Stimulated activated CD4-positive, alpha-beta T cell treated with anti-CD3 and anti-CD28 coated beads, Interleukin-15, amount 100 ng/mL, for 24 hours (primary cell): Measurements from ENCODE around the gene APLP2.
"Not testable (repeated sequence)": the region's sequence is repeated elsewhere in the genome, so short reads cannot be mapped to it uniquely, and the experiment has no call there.

ENCODE experiments used
- DNase-seq: peaks from one replicate; pipeline ENCODE4 v3.0.0-alpha.2; 2020

The APLP2 gene

DNA sequence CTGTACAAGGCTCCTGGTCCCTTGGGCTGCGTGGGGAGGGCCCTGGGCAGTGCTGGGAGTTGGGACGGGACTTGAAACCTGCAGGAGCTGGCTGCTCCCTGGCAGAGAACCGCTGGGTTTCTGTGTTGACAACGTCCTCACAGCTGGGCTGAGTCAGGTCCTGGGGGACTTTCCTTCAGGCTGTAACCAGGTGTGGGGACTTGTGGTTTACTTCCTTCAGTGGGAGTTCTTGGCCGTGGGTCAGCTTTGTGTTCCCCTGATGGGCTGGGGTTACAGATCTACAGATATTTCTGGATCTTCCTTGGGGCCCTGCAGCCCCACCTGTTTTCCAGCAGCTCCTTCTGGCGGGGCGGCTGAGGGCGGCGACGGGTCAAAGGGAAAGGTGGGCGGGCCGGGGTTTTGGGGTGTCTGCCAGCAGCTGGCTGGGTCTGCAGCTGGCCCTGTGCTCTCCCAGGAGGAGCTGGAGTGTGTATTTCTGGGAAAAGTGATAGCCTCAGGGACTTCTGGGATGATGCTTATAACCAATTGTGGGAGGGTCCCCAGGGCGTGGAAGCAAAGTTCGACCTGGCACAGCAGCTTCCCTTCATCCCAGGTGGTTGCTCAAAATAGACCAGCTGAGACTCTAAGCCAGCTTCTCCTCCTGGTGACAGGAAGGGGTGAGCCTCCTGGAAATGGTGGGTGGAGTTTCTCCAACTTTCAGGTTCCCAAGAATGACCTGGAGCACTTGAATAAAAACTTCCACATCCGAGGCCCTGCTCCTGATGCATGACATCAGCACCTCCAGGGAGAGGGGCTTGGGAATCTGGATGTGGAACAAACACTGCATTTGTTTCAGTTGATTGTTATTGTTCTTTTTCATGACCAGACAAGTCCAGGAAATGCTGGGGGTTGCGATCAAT lies 109.0 kb downstream of the APLP2 start:
- DNase-seq: no peak

DNA sequence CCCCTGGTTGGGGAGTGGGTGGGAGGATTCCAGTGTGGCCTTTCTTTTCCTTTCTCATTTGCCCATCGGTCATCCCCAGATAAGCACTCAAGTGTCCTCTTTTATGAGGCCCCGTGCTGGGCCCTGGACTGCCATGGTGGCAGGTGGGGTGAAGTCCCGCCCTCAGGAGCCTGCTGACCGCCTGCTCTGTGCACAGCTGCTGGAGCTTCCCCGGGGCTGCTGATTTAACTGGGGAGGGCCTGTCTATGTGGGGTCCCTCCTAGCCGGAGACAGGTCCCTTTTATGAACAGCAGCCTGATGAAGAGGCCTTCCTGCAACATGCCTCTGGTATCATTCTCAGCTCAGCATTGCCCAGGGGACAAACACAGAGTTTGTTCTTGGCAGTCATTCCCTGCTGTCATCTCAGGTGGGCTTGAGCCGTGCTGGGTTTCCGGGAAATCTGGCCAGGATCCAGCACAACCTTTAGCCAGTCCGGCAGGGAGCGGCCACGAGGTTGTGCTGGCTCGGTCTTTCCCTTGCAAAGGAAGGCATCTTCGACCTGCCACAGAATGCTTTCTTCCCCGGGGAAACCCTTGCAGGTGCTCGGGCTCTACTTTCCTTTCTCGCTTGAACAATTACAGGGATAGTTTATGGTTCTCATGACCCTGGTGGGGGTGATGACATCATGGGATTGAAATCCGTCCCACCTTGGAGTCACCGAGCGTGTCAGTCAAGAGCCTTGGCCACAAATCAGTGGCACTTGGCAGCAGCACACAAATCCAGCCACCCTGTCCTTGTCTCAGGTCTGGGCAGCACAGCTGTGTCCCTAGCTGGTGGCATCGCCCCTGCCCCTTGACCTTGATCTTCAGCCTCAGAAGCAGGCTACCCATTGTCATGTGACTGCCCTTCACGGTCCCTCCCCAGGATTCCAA lies 110.0 kb downstream of the APLP2 start:
- DNase-seq: no peak

GRCh38 chr11:130180491-130180890 lies 110.8 kb downstream of the APLP2 start:
- DNase-seq: no peak

DNA sequence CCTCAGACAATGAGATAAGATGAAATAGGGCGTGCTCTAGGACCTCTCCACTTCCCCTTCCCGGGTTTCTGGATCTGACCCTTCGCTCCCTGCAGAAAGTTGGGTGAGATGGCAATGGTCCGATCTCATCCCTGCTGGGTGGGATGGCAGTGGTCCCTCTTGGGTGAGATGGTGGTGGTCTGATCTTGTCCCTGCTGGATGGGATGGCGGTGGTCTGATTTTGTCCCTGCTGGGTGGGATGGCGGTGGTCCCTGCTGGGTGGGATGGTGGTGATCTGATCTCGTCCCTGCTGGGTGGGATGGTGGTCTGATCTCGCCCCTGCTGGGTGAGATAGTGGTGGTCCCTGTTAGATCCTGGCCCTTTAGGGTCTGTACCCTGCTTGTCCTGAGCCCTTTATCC lies 111.2 kb downstream of the APLP2 start:
- no peak for DNase-seq

GRCh38 chr11:130181295-130182272 lies 111.9 kb downstream of the APLP2 start:
- DNase-seq: no peak

GRCh38 chr11:130183878-130184610 lies 114.3 kb downstream of the APLP2 start:
- no peak for DNase-seq

DNA sequence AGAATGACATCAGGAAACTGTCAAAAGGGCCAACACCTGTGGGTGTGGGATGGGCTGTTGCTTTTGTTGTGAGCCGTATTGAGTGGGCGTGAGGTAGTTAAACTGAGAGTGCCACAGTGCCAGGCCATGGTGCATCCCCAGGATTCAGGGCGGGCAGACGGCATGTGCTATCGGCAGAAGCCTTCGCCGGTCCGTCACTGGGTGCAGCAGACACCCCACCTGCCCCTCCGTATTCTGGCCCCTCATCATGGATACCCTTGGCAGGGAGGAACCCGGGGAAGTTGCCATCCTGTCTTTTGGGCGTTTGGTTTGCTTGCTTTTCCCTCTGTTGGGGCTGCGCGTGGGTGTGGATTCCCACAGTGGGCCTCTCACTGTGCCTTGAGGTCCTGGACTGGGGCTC lies 117.4 kb downstream of the APLP2 start:
- DNase-seq: no peak

- DNase-seq: no peak
These were observed 118.4 kb downstream of the APLP2 start for GRCh38 chr11:130188047-130188446.

DNA sequence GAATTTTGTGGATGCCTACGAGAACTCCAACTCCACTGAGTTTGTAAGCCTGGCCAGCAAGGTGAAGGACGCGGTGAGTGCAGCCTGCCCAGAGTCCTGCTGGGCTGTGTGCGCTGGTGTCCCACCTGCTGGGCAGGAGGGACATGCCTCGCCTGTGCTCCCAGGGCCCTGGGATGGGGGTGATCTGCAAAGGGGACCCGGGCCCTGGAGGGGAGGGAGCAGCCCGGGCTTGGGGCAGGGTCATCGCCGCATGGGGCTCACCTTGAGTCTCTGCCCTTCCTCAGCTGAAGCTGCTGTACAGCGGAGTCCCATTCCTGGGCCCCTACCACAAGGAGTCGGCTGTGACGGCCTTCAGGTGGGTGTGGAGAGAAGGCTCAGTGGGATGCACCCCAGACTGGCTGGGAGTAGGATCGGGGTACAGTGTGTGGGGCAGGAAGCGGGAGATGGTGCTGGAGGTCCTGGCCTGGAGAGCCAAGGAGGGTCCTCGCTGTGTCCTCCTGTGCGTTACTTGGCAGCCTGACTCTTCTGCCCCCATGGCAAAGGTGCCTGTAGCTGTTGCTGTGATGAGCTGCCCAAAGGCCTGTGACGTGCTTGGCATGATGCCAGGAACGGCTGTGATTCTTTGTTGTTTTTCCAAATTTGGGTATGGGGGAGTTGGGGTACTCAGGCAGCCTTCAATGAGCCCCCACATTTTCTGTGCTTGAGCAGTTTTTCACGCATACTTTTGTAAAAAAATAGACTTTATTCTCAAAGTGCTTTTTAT lies 119.1 kb downstream of the APLP2 start:
- DNase-seq: no peak

- DNase-seq: no peak
These were observed 120.0 kb downstream of the APLP2 start for GRCh38 chr11:130189492-130190210.

DNA sequence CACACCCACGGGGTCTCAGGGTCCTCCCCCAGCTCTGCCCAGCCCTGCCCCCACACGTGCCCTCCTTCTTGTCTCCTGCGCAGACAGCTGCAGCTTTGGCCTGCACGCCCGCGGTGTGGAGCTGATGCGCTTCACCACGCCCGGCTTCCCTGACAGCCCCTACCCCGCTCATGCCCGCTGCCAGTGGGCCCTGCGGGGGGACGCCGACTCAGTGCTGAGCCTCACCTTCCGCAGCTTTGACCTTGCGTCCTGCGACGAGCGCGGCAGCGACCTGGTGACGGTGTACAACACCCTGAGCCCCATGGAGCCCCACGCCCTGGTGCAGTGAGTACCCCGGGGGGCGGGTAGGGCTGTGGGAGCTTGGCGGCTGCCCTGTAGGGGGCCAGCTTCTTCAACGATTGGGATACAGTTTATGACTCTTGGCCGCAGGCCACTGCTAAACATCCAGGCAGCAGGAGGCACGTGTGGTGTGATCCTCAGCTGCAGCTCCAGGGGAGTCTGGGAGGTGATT lies 120.7 kb downstream of the APLP2 start:
- no peak for DNase-seq

- no peak for DNase-seq
These were observed 122.2 kb downstream of the APLP2 start for GRCh38 chr11:130191896-130192295.

- no peak for DNase-seq
These were observed 123.2 kb downstream of the APLP2 start for GRCh38 chr11:130192845-130193267.

DNA sequence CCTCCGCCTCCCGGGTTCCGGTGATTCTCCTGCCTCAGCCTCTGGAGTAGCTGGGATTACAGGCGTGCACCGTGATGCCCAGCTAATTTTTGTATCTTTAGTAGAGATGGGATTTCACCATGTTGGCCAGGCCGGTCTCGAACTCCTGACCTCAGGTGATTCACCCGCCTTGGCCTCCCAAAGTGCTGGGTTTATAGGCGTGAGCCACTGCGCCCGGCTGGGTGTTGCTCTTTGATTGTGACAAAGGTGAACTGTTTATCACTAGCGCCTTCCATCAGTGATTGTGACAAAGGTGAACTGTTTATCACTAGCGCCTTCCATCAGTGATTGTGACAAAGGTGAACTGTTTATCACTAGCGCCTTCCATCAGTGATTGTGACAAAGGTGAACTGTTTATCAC lies 123.9 kb downstream of the APLP2 start:
- DNase-seq: not testable (repeated sequence)
